Activated CD4-positive, alpha-beta T cell treated with anti-CD3 and anti-CD28 coated beads, Interleukin-2, amount 50 U/mL, for 1 hour (primary cell): Measurements from ENCODE around the gene SLC22A8.
"Not testable (repeated sequence)": the region's sequence is repeated elsewhere in the genome, so short reads cannot be mapped to it uniquely, and the experiment has no call there.

ENCODE experiments used
- DNase-seq: peaks from one replicate; pipeline ENCODE4 v3.0.0-alpha.2; 2020

Gene SLC22A8

DNA sequence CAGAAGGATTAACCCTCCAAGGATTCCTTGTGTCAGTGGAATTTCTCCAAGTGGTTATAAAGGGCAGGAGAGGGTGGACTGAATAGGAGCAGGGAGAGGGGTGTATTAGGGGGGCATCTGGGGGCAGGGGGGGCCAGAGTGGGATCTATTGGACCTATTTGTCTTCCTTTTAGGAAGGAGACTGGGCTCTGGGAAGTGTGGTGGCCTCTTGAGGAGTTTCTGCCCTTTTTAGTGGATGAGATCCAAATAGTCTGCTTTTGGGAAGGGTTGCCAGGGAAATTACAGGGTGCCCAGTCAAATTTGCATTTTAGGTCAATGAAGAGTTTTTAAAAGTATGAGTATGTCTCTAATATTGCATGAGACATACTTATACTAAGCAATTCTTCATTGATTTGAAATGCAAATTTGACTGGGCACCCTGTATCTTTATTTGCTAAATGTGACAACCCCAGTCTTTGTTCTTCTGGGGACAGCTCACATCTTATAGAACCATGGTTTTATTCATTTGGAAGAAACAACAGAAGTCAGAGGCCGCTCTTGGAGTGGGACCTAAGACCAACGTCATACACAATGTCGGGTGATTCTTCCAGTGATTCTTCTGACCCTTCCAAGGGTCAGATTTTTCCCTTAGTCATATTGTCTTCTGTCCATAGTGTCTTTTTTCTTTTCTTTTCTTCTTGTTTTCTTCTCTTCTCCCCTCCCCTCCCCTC, 30.4 kb downstream of the SLC22A8 start:
- DNase-seq, result no peak

DNA sequence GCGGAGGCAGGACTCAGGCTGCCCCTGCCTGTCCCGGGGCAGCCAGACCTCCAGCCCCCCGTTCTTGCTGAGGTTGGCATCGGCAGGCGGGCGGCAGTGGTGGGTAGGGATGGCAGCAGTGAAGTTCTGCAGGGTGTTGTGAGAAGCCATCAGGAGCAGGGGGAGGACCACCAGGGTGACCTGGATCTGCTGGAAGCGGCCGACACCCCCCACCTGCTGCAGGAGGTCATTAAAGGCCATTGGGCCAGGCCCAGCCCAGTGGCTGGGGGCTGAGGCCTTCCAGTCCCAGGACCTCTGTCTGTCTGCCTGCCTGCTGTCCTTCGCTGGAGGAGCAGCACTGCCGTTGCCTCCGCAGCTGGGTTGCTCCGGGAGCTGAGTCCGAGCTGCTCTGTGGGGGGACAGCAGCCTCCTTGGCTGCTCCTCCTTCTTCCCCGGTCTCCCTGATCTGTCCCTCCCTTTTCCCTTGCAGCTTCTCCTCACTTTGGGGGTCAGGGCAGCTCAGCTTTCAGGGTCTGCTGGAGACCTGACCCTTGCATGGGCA, 31.1 kb downstream of the SLC22A8 start, which contains the start of gene SLC22A6:
SLC22A6 (minus strand) TSS at position 517 of the 541 bp plus-strand sequence; CDS start at position 240, 277 bp downstream.
- no peak for DNase-seq

DNA sequence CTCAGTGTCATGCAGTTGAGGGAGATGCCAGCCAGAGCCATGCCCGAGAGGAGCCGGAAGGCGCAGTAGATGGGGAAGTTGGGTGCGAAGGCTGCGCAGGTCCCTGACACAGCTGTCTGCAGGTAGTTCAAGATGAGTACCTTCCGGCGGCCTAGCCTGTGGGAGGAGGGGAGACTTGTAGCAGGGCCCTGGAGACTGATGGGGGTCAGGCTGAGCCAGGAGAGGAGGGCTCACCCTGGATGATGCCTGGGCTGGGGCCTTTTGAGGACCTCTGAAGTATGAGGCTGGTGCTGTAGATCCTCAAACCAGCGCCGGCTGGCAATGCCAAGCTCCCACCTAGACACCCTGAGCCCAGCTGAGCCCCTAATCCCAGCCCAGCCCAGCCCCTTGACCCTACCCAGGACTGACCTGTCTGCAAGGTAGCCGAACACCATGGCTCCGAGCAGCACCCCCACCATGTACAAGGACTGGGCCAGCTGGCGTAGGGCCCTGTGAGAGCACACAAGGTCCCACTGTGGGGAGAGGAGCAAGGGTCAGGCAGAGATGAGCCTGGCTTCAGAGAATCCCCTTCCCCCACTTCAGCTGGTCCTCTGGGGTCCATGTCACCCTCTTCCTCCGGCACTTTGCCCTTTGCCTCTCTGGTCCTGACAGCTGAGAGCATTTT, 32.0 kb downstream of the SLC22A8 start:
- no peak for DNase-seq

DNA sequence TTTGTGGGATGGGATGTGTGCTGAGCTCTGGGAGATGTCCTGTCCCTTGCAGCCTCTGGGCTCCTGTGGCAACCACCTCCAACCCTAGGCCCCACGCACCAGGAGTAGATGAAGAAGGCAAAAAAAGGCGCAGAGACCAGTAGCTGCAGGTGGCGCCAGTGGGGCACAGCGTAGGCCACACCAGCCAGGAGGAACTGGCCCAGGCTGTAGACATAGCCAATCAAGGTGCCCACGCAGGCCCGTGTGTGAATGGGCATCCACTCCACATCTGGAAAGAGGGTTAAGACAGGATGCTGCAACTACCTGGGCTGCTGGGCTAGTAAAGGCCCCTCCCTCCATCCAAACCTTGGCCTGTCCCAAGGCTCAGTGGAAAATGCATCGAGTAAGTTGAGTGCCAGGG, 33.9 kb downstream of the SLC22A8 start:
- no peak for DNase-seq

DNA sequence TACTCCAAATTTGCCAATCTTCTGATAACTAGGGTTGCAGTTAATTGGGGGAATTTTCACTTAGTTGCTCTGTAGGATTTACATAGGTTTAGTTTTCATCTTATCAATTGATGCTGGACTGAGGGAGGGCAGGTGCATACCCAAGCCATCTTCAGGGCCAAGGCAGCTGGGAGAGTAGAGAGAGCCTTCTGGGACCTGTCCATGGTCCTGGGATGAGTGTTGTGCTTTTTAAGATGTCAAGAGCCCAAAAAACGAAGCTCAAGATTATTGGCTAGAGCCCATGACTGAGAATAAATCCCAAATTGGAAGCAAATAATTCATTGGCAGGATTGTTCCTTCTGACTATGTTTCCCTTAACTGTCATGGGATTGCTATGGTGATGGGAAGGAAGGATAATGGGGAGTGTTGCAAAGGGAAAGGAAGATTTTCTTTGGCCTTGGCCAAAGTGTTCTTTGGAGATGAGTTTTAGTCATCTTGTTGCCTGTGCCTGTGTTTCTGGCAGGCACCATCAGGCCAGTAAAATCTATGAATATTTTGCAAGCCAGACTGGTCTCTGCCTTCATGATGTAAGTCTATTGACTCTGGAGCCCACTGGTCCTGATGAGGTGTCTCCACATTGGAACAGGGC, 35.4 kb downstream of the SLC22A8 start:
- no peak for DNase-seq

DNA sequence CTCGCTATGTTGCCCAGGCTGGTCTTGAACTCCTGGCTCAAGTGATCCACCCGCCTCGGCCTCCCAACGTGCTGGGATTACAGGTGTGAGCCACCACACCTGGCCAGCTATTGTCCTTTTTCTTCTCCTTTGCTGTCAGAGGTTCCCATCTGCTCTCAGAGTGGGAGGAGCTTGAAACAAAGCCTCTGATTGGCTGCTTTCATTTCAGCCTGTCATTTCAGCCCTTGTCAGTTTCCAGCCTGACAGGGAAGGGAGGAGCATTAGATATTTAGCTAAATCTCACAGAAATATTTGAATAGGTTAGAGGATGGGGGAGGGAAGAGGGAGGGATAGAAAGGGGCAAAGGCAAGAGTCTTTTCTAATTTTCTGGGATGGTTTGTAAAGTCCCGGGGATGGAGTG, 39.5 kb downstream of the SLC22A8 start:
- DNase-seq, result no peak

DNA sequence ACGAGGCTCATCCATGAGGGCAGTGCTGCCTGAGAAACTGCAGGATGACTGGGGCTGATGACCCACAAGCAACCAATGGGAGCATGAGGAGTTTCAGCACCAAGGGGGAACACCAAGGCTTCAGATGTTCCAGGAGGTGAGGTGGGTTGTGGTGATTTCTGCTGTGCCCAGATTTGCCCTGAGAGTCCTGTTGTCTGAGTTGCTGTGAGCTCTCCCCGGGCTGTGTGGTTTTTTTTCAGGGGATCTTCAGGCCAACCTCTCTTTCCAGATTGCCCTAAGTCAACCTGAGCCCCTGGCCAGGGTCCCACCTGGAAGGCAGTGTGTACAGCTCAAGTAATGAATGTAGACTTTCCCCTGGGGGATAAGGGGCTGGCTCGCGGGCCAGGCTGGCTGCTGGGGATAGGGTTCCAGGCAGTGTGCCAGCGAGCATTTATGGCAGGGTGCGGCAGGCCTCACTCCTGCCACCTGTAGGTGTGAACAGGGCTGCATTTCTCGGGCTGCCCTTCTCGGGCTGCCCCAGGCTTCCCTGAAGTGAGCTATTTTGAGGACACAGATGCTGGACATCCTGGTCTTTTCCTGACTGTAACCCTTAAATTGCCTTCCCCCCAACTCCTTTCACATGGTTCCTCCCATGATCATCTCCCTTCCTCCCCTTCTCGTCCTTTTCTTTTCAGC, 40.7 kb downstream of the SLC22A8 start:
- DNase-seq, result peak; percentile 4

DNA sequence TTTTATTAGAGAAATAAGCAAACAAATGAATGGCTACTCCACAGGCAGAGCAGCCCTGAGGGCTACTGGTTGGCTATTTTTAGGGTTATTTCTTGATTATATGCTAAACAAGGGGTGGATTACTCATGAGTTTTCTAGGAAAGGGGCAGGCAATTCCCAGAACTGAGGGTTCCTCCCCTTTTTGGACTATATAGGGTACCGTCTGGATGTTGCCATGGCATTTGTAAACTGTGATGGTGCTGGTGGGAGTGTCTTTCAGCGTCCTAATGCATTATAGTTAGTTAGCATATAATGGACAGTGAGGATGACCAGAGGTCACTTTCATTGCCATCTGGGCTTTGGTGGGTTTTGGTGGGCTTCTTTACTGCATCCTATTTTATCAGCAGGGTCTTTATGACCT, 50.1 kb downstream of the SLC22A8 start:
- no peak for DNase-seq

DNA sequence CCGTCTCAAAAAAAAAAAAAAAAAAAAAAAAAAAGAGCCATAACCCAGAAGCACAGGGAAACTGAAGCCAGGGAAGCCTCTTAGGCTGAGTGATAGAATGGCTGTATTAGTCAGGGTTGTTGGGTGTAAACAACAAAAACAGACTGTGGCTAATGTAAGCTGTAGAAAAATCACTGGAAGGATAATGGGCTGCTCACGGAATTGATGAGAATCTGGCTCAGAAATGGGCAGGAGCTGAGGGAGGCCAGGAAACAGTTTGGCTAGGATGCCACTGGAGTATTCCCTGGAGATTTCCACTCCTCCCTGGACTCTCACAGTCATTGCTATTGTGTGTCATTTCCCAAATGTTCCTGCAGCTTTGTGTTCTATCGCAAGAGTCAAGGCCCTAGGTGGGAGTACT, 53.2 kb downstream of the SLC22A8 start:
- DNase-seq, result no peak

DNA sequence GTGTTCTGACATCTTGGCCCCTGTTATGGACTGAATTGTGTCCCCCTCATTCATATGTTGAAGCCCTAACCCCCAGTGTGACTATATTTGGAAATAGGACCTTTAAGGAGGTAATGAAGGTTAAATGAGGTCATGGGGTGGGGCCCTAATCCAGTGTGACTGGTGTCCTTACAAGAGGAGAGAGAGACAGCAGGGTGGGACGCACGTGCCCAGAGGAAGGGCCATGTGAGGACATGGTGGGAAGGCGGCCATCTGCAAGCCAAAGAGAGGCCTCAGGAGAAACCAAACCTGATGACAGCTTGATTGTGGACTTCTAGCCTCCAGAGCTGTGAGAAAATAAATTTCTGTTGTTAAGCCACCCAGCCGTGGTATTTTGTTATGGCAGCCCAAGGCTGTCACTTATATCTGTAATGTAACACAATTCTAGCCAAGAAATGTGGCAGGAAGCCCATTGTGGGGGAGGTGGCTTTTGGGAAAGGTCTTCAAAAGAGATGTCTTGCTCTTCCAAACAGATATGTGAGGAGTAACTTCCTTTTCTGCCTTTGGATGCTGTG, 54.5 kb downstream of the SLC22A8 start:
- DNase-seq, result no peak

DNA sequence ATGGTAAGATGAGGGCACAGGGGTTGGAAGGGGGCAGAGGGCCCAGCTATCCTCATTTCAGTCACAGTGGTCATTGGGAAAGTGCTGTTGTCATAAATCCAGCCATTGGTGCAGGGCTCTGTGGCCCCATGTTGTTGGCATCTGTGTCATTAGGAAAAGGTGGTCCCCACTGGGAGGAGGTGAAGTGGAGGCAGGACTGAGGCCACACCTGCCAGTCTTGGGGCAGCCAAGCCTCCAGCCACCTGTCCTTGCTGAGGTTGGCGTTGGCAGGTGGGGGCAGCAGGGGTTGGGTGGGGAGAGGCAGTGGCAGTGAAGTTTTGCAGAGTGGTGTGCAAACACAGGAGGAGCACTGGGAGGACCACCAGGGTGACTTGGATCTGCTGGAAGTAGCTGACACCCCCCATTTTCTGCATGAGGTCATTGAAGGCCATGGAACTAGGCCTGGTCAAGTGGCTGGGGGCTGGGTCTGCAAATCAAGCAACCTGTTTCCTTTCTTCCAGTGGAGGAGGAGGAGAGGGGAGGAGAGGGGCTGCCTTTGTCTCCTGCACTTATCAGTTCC, 56.1 kb downstream of the SLC22A8 start:
- no peak for DNase-seq

DNA sequence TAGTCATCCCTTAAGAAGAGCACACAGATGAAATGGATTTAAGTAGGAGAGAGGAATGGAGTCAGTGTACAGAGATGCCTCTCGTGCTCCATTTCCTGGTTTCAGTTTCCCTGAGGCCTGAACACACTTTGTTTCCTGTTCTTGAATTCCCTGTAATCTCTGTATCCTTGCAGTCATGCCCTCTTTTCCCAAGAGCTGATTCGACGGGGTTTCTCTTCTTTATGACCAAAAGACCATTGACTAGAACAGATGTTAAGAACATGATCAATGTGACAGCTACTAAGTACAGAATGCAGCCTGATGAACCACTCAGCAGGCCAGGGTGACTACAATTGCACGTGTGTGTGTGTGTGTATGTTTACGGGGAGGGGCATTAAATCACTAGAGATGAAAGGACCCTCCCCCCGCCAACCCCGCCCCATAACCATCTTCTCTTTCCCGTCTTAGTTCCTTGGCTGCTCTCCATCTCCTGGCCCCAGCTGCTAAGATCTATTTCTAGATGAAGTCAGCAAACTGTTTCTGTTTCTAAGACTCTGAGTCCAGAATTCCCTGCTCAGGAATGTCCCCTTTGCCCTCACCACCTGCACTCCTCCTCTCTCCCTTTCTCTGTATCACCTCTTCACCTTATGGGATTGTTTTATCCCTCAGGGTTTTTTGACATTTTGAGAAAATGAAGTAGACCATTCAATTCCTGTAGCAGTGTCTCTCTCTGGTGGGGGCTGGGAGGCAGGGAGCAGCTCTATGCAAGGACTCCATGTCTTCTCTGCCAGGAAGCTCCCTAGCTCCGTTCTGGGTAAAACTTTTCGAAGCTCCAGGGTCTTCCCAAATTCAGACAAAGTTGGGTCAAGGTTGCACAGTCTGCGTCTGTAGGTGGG, 56.9 kb downstream of the SLC22A8 start:
- DNase-seq, result no peak

DNA sequence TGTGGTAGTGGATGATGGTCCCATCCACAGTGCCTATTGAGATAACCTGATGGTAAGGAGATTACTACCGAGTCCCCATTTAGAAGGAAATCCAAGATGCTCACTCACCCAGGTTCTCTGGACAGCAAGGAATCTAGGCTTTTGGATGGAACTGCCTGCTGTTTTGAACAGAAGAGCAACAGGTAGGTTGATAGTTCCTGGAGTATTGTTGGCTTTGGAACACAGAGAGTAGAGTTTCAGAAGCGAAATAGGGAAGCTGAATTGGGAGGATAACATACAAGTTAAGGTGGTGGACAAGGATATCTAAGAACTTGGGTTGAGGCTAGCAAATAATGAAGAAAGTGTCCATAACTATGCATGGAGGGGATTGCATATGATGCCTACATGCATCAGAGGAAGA, 58.5 kb downstream of the SLC22A8 start:
- DNase-seq, result no peak

DNA sequence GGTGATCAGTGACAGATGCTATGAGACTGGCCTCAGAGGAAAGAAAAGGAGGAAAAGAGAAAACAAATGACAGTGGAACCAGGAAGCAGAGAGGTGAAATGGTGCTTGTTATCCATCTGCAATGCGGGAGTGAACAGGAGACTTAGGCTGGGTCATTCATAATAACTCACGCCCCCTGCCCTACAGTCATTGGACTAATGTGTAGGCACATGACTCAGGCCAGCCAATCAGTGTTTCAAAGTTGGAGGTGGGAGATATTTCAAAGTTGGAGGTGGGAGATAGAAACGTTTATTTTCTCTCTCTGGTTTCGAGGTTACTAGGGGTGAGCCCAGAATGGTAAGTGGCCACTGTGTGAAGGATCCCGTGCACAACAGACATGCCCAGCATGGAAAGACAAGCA, 61.2 kb downstream of the SLC22A8 start:
- DNase-seq, result no peak

DNA sequence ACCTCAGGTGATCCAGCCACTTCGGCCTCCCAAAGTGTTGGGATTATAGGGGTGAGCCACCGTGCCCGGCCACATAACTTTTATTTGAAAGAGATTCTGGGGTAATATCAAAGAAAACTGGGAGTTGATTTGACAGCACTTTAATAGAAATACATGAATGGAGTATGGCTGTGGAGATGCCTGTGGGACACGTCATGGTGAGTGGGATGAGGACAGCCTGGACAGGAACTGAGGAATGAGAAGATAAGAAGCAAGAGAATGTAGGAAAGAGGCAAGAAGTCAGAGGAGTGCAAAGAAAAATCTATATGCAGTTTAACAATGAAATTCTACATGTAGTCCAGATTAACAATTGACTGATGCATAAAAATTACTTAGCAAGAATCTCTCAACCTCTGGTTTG, 61.8 kb downstream of the SLC22A8 start:
- DNase-seq, result no peak

DNA sequence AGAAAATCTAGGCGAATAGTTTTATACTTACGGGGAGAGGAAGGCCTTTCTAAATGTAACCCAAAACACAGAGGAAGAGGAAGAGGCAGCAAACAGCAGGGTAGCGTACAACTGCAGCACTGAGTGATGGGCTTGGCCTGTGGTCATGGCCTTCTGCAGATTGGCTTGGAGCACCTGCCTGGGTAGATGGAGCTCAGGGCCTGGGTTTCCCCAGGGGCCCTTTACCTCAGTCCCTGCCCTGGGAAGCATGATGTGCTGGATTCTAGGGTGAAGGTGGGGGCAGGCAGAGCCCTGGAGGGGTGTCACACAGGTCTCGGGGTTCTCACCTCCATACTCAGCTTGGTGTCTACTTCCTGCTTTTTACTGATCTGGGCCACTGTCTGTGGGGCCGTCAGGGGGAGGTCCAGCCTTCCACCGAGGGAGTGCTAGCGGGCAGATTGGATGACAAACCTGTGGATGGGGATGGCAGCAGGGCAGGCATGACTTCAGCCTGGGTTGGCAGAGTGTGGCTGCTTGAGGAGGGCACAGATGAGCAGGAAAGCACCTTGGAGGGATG, 66.8 kb downstream of the SLC22A8 start:
- no peak for DNase-seq

DNA sequence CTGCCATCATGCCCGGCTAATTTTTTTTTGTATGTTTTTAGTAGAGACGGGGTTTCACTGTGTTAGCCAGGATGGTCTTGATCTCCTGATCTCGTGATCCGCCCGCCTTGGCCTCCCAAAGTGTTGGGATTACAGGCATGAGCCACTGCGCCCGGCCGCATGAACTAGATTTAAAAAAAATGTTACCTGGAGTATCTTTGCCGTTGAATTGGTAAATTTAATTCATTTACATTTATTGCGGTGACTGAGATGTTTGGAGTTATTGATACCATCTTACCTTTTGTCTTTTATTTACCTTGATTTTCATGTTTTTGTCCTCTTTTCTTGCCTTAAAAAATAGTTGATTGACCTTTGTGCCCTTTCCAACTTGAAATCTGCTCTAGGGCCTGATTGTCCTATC, 70.1 kb downstream of the SLC22A8 start:
- not testable (repeated sequence) for DNase-seq
